GM23248 (cell line): ENCODE measurements around the gene COBLL1. TPM values are rescaled to one million over a fixed set of nuclear protein-coding genes. Genes with fewer than 3 reads are reported as not detected.

Experiments used
- DNase-seq: peaks from one replicate; pipeline ENCODE4 v3.0.0-alpha.2; 2015
- H2AFZ ChIP-seq: fragments of 200-600 bp; sonication (generic); 2 replicates; pipeline ENCODE4 v1.6.1; 2016; ENCODE audit warnings: antibody characterized with exemption
- H3F3A ChIP-seq: fragments of 200-600 bp; sonication (generic); 2 replicates; pipeline ENCODE4 v1.6.1; 2016; ENCODE audit warnings: mild to moderate bottlenecking, antibody characterized with exemption, mixed run types; ENCODE audit not compliant: insufficient read depth
- H3K27ac ChIP-seq: fragments of 200-600 bp; sonication (generic); 2 replicates; pipeline ENCODE4 v1.5.1; 2016; ENCODE audit warnings: mild to moderate bottlenecking
- H3K27me3 ChIP-seq: fragments of 200-600 bp; sonication (generic); replicated peaks from 2 replicates; pipeline ENCODE4 v1.6.1; 2016; ENCODE audit warnings: mild to moderate bottlenecking; ENCODE audit not compliant: insufficient read depth
- H3K36me3 ChIP-seq: fragments of 200-600 bp; sonication (generic); 2 replicates; pipeline ENCODE4 v1.6.1; 2016; ENCODE audit warnings: low read depth, mild to moderate bottlenecking
- H3K4me1 ChIP-seq: fragments of 200-600 bp; sonication (generic); 2 replicates; pipeline ENCODE4 v1.6.1; 2016; ENCODE audit warnings: mild to moderate bottlenecking; ENCODE audit not compliant: insufficient read depth
- H3K4me2 ChIP-seq: fragments of 200-600 bp; sonication (generic); one replicate; pipeline ENCODE4 v1.6.1; 2016; ENCODE audit warnings: mild to moderate bottlenecking; ENCODE audit not compliant: unreplicated experiment
- H3K4me3 ChIP-seq: fragments of 200-600 bp; sonication (generic); 2 replicates; pipeline ENCODE4 v1.5.1; 2016; ENCODE audit warnings: mild to moderate bottlenecking
- H3K79me2 ChIP-seq: fragments of 200-600 bp; sonication (generic); 2 replicates; pipeline ENCODE4 v1.6.1; 2016; ENCODE audit warnings: mild to moderate bottlenecking; ENCODE audit not compliant: insufficient read depth
- H3K9ac ChIP-seq: fragments of 200-600 bp; sonication (generic); 2 replicates; pipeline ENCODE4 v1.6.1; 2016; ENCODE audit warnings: mild to moderate bottlenecking
- H3K9me2 ChIP-seq: fragments of 200-600 bp; sonication (generic); 2 replicates; pipeline ENCODE4 v1.6.1; 2016; ENCODE audit warnings: mixed run types, mild to moderate bottlenecking, moderate library complexity; ENCODE audit not compliant: insufficient read depth
- H3K9me3 ChIP-seq: fragments of 200-600 bp; sonication (generic); one replicate; pipeline ENCODE4 v1.6.1; 2017; ENCODE audit warnings: low read depth
- H4K20me1 ChIP-seq: fragments of 200-600 bp; sonication (generic); 2 replicates; pipeline ENCODE4 v1.6.0; 2016; ENCODE audit not compliant: insufficient read depth
- EZH2 ChIP-seq: fragments of 200-600 bp; sonication (generic); IDR thresholded peaks from 2 replicates; pipeline ENCODE4 v1.6.1; 2018; ENCODE audit warnings: antibody characterized with exemption, mild to moderate bottlenecking; ENCODE audit not compliant: insufficient read depth, poor library complexity, severe bottlenecking
- EZH2phosphoT487 ChIP-seq: fragments of 200-600 bp; sonication (generic); IDR thresholded peaks from 2 replicates; pipeline ENCODE4 v1.6.1; 2018; ENCODE audit warnings: antibody characterized with exemption, moderate library complexity, mild to moderate bottlenecking, low read depth; ENCODE audit not compliant: insufficient read depth
- WGBS, 2 experiments: methylation state at CpG; one replicate each; pipeline ENCODE4 v1.1.6; 2015 to 2017; ENCODE audit warnings: low lambda C conversion rate in 2 of 2, low coverage in 1 of 2; ENCODE audit errors: missing lambda C conversion rate in 2 of 2; 5-methylcytosine and 5-hydroxymethylcytosine counted together
- in situ Hi-C: fragments of 300-500 bp; cut with MboI; formaldehyde crosslinking; loops from 2 replicates; pipeline ENCODE4 v1.15.0; 2020
- polyA plus RNA-seq: library from polyadenylated mRNA; unstranded; fragments of >200 nt; fragmentation: Nextera tagmentation; extraction: Ambion mirVana; gene quantifications from 2 replicates; pipeline ENCODE4 v1.2.1, GENCODE V29; 2016
- total RNA-seq: library from RNA; depleted of rRNA; stranded (reverse); fragments of >200 nt; shearing (Covaris generic); gene quantifications from 2 replicates; pipeline ENCODE4 v1.2.3, GENCODE V29; 2014

Gene COBLL1
- total and polyA plus RNA-seq, 2 experiments from 2014 or later, result 1.8 to 2.2 TPM

- H3K36me3 ChIP-seq, result no peaks in the 10 kb centered on the region
- H2AFZ ChIP-seq, result peak overlapping the region; percentile 40; the same call in 1 of the 2 replicates
- peaks cover 8% of the 10 kb centered on the region for H3K4me1 ChIP-seq
- H3K79me2 ChIP-seq, result no peaks in the 10 kb centered on the region
- no peaks in the 10 kb centered on the region for H3K9me3 ChIP-seq
- H3K9me2 ChIP-seq, result no peaks in the 10 kb centered on the region
- no peaks in the 10 kb centered on the region for H3F3A ChIP-seq
- no peak overlapping the region for H3K9ac ChIP-seq
- TF ChIP-seq EZH2phosphoT487, result no peak
- TF ChIP-seq EZH2, result no peak
- 49 to 55% methylated on average over 5 of the region's 5 CpGs for WGBS, 2 experiments
- peak; percentile 28 for DNase-seq
- H3K4me3 ChIP-seq, result no peak overlapping the region
- in situ Hi-C loops, result no loop called here
- no peaks in the 10 kb centered on the region for H4K20me1 ChIP-seq
- H3K4me2 ChIP-seq, result no peak overlapping the region
- H3K27me3 ChIP-seq, result no peaks in the 10 kb centered on the region
- peak overlapping the region; percentile 0; the same call in 1 of the 2 replicates for H3K27ac ChIP-seq
Observed at GRCh38 chr2:164792316-164793170, 49.1 kb downstream of the COBLL1 start.

- no peaks in the 10 kb centered on the region for H3K27me3 ChIP-seq
- no peak for TF ChIP-seq EZH2
- TF ChIP-seq EZH2phosphoT487, result no peak
- H3K4me2 ChIP-seq, result no peak overlapping the region
- H3K4me1 ChIP-seq, result peaks cover 18% of the 10 kb centered on the region
- no peak for DNase-seq
- H4K20me1 ChIP-seq, result no peaks in the 10 kb centered on the region
- no peaks in the 10 kb centered on the region for H3F3A ChIP-seq
- H3K4me3 ChIP-seq, result no peak overlapping the region
- no peaks in the 10 kb centered on the region for H3K79me2 ChIP-seq
- H2AFZ ChIP-seq, result no peak overlapping the region
- no peaks in the 10 kb centered on the region for H3K36me3 ChIP-seq
- in situ Hi-C loops, result no loop called here
- no peak overlapping the region for H3K27ac ChIP-seq
- WGBS, 2 experiments, result 87 to 88% methylated on average over 5 of the region's 5 CpGs
- no peak overlapping the region for H3K9ac ChIP-seq
- no peaks in the 10 kb centered on the region for H3K9me3 ChIP-seq
- H3K9me2 ChIP-seq, result no peaks in the 10 kb centered on the region
Observed at GRCh38 chr2:164789968-164790367, 51.7 kb downstream of the COBLL1 start.

- no peak overlapping the region for H3K4me2 ChIP-seq
- in situ Hi-C loops, result no loop called here
- no peaks in the 10 kb centered on the region for H3K27me3 ChIP-seq
- peaks cover 29% of the 10 kb centered on the region for H3K4me1 ChIP-seq
- no peaks in the 10 kb centered on the region for H3K9me3 ChIP-seq
- H3K79me2 ChIP-seq, result no peaks in the 10 kb centered on the region
- no peak overlapping the region for H2AFZ ChIP-seq
- H3F3A ChIP-seq, result peaks cover 12% of the 10 kb centered on the region
- no peak for DNase-seq
- WGBS, 2 experiments, result 61 to 83% methylated on average over 2 of the region's 2 CpGs
- no peaks in the 10 kb centered on the region for H3K9me2 ChIP-seq
- H3K36me3 ChIP-seq, result no peaks in the 10 kb centered on the region
- H3K9ac ChIP-seq, result no peak overlapping the region
- H3K4me3 ChIP-seq, result no peak overlapping the region
- TF ChIP-seq EZH2 (no peak), EZH2phosphoT487 (no peak)
- H4K20me1 ChIP-seq, result no peaks in the 10 kb centered on the region
- H3K27ac ChIP-seq, result no peak overlapping the region
Observed at GRCh38 chr2:164786787-164787186, 54.8 kb downstream of the COBLL1 start.

DNA sequence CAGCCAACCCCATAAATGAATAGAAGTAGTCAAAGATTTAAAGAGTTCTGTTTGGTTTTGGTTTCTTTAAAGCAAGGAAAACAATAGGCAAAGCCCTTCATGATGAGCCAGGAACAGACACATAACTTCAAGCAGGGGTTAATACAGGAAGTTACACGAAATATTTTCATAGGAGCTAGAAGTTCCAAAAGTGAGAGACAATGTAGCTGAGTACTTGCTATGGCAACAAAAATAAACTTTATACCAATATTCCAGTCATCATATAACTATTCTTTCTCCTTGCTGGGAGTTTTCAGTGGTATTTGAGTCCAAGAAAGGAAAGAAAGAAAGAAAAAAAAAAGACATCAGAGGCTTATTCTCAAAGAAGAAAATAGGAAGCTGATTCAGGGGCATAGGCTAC, 56.2 kb downstream of the COBLL1 start:
- H3K9me3 ChIP-seq, result no peaks in the 10 kb centered on the region
- no peaks in the 10 kb centered on the region for H3K27me3 ChIP-seq
- H3K27ac ChIP-seq, result peak overlapping the region; percentile 78
- H4K20me1 ChIP-seq, result no peaks in the 10 kb centered on the region
- H3K4me1 ChIP-seq, result peaks cover 29% of the 10 kb centered on the region
- H3K79me2 ChIP-seq, result no peaks in the 10 kb centered on the region
- H3F3A ChIP-seq, result peaks cover 12% of the 10 kb centered on the region
- 19 to 31% methylated on average over 1 of the region's 1 CpG for WGBS, 2 experiments
- in situ Hi-C loops, result no loop called here
- H3K9ac ChIP-seq, result peak overlapping the region; percentile 56
- H3K4me2 ChIP-seq, result peak overlapping the region; percentile 29
- TF ChIP-seq EZH2 (no peak), EZH2phosphoT487 (no peak)
- peak overlapping the region; percentile 16 for H2AFZ ChIP-seq
- DNase-seq, result peak; percentile 75
- H3K4me3 ChIP-seq, result no peak overlapping the region
- H3K9me2 ChIP-seq, result no peaks in the 10 kb centered on the region
- H3K36me3 ChIP-seq, result no peaks in the 10 kb centered on the region
